HG02852 (cell line): ENCODE results near the gene PAX7.
"Not testable (repeated sequence)": the region's sequence is repeated elsewhere in the genome, so short reads cannot be mapped to it uniquely, and the experiment has no call there.

Source experiments
- ATAC-seq: cut with Tn5 transposase; IDR thresholded peaks from one replicate; pipeline ENCODE4 v1.9.1; 2021; ENCODE audit warnings: mild to moderate bottlenecking, moderate library complexity; ENCODE audit not compliant: unreplicated experiment

Gene PAX7

GRCh38 chr1:18657506-18658201 is 27.0 kb downstream of the PAX7 start:
- ATAC-seq: no peak

DNA sequence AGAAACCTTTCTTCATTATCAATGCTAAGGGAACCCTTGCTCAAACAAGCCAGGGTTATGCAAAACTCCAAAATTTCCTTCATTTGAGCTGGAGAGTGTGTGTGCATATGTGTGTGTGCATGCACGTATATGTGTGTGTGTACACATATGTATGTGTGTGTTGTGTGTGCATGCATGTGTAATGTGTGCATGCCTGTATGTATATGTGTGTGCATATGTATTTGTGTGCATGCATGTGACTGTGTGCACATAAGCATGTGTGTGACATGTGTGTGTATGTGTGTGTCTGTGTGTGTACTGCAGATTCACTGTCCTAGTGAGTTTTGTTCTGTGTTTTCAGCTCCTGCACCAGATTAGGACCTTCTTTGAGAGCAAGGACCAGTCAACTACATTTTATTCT is 28.2 kb downstream of the PAX7 start:
- ATAC-seq: no peak

GRCh38 chr1:18661404-18662285 is 31.0 kb downstream of the PAX7 start:
- ATAC-seq: no peak

DNA sequence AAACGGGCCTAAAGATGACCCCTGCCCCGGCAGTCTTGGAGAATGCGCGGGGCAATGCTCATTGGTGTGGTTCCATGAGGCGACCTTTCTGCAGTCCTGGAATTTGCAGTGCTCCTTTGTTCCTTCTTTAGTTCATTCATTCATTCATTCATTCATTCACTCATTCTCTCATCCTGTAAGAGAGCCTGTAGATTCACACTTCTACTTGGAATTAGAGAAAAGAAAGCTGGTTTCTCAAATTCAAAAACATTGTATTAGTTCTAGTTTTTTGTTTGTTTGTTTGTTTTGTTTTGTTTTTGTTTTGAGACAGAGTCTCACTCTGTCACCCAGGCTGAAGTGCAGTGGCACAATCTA is 31.6 kb downstream of the PAX7 start:
- ATAC-seq: no peak

DNA sequence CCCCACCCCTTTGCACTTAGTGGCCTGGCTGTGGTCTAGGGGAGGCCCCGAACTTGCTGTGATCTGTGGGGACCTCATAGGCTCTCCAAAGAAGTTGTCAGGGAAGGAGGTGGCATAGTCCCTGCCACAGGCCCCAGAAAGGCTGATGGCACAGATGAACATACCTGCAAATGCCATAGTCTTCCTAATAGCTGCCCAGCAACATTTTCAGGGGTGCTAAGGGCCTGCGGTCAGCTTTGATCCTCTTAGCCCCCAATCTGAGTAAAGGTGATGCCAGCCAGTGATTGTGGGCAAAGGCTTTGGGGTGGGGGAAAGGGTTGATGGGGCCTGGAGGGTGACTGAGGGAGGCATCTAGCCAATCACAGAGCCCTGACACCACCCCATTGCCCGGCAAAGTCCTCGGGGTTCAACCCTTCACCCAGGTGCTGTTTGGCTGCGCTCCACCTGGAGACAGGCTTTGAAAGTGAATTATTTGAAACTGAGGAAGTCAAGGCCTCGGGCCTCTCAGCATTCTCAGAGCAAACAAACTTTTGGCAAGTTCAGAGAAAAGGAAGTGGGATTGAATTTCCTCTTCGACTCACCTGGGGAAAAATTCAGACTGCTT is 35.8 kb downstream of the PAX7 start:
- ATAC-seq: no peak

DNA sequence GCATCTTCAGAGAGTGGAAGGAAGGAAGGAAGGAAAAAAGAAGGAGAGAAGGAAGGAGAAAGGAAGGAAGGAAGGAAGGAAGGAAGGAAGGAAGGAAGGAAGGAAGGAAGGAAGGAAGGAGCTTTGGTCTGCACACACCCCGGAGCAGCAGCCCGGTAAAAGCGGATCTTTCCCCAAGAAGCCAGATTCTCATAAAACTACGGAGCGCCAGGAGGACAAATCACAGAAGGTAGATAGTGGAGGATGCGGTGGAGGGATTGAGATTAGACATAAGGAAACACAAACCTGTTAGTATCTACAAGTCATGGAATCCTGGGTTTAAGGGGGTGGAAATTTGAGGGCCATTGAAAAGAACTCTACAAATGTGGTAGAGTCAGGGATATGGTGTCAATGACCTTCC is 36.7 kb downstream of the PAX7 start:
- ATAC-seq: no peak

DNA sequence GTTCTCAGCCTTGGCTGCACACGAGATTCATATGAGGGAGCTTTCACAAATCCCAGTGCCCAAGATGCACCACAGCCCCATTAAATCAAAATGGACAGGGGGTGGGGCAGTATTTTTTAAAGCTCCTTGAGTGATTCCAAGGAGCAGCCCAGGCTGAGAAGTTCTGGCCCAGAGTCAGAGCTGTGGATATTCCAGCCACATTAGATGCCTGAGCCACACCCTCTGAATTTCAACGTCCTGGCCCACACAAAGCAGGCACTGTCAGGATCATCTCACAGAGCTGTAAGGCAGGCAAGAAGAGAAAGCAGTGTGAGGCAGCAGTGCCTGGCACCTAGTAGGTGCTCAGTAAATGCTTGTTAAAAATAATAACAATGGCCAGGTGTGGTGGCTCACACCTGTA is 37.4 kb downstream of the PAX7 start:
- ATAC-seq: no peak

DNA sequence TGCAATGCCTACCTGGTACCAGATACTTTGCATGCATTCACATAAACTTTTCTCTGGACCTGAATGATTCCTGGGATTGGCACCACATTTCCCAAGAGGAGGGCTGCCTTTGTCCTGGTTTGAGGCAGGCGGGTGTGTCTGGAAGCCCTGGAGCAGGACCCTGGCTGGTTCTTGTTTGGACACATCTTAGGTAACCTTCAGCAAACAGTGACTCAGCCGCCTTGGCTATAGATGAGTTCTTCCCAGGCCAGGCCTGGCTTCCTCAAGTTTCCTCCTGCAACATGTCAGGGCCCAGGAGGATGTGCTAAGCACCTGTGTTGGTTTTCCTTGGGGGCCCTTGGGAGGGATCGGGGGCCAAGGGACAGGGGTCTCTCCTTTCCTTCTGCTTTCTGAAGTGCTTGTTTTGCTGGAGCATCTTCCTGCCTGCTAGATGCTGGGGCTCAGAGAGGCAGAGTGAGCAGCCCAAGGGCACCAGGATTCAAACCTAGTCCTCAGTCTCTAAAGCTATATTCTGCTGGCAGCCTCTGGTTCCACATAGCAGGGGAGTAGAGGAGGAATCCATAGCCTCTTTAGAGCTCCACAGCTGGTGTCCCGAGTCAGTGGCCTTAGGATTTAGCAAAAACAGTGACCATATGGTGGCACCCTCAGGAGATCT is 38.2 kb downstream of the PAX7 start:
- no peak for ATAC-seq

GRCh38 chr1:18670121-18670867 is 39.6 kb downstream of the PAX7 start:
- ATAC-seq: no peak

- no peak for ATAC-seq
Measured at GRCh38 chr1:18670868-18671225, 40.2 kb downstream of the PAX7 start.

GRCh38 chr1:18673976-18674375 is 43.3 kb downstream of the PAX7 start:
- ATAC-seq: no peak

GRCh38 chr1:18676332-18676781 is 45.7 kb downstream of the PAX7 start:
- no peak for ATAC-seq

GRCh38 chr1:18681423-18681835 is 50.8 kb downstream of the PAX7 start:
- no peak for ATAC-seq

DNA sequence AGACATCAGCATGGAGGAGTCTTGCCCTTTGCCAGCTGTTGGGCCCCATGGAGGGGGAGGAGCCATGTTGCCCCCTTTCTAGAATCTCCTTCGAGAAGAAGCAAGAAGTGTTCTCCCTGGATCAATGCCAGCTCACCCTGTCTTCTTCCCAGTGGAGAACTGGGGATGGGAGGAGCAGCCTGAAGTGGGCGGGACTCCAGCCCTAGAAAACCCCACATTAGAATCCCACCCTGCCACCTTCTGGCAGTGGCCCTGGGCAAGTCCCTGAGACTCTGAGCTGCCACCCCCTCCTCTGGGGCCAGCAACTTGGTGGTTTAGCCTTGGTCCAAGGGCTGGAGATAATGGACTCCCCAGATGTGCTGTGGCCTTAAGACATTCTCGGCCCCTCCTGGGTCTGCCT is 51.7 kb downstream of the PAX7 start:
- ATAC-seq: no peak

DNA sequence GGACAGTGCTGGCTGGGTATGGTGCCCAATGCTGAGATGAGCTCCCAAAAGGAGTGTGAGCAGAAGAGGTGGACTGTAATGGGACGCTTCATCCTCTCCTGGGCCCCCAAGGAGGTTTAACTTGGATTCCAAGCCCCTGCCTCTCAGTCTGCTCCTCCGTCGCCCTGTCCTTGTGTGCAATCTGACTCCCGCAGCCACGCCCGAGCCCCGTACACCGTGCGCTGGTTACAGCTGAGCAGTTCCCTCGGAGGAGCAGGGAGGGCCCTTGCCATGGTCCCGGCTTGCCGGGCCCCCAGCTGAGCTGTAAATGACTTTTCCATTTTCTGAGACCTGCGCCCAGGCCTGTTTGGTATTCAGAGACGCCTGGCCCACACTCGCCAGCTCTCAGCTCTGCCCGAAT is 53.7 kb downstream of the PAX7 start:
- no peak for ATAC-seq

DNA sequence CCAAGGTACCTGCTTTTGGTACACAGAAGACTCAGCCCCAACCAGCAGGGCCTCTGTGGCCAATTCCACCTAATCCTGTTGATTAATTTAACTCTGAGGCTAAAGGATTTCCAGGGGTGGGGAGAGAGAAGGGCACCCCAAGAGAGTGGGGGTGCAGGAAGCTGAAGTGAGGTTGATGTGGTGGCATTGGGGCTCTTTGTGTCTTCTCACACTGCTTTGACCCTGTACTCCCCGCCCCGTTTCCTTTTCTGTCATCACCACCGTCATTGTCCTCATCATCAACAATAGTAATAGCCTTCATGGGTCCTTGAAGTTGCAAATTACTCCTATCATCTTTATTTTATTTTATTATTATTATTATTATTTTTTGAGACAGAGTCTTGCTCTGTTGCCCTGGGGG is 55.9 kb downstream of the PAX7 start:
- no peak for ATAC-seq

DNA sequence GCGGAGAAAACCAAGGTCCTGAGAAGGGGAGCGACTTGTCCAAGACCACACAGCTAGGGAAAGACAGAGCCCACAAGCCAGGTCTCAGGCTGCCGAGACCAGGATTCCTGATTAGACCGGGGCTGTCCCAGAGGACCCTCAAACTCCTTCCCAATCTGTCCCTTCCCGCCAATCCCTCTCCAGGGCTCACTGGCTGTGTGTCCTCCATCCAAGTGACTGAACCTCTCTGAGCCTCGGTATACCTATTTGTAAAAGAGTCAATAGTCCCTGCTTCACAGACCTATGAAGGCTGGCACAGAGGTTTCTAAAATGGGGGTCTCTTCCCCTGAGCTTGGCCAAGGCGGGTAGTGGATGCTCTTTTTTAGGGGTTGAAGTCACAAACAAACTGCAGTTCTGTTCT is 56.6 kb downstream of the PAX7 start:
- no peak for ATAC-seq

DNA sequence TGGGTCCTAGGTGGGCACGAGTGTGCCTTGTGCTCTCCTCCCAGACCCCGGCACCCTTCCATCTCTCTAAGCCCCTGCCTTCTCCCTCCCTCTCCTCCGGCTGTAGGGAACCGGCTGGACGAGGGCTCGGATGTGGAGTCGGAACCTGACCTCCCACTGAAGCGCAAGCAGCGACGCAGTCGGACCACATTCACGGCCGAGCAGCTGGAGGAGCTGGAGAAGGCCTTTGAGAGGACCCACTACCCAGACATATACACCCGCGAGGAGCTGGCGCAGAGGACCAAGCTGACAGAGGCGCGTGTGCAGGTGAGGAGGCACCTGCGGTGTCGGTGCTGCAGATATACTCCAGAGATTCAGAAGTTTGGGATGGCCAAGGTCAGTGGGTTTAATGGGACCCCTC is 61.0 kb downstream of the PAX7 start:
- ATAC-seq: no peak

- ATAC-seq: no peak
Measured at GRCh38 chr1:18693256-18694098, 62.8 kb downstream of the PAX7 start.

GRCh38 chr1:18694289-18694688 is 63.6 kb downstream of the PAX7 start:
- ATAC-seq: not testable (repeated sequence)
